Measurements from ENCODE around the gene DNAJC24.

DNA sequence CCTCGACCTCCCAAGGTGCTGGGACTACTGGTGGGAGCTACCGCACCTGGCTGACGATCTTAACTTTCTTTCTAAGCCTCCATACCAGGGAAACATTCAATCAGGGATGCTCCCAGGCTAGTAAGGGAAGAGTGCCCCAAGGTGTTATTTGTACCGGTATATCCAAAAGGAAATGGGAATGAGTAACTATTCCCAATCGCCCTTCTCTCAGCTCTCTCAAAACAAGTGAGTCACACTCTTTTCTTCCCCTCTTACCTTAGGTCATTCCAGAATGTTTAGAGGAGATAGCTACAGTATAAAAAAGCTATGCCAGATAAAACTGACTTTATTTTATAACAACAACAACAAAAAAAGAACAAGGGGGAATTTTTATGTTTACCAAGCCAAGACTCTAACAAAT is 13.8 kb upstream of the DNAJC24 start:
- TF ChIP-seq GLI4 (tag by site-specific recombination; IDR thresholded peaks at IDR 0.05) (no peak), ZNF501 (tag by site-specific recombination; IDR thresholded peaks at IDR 0.05) (no peak), ZNF544 (tag by site-specific recombination; IDR thresholded peaks at IDR 0.05) (no peak), ZNF18 (tag by site-specific recombination; IDR thresholded peaks at IDR 0.05) (no peak), YY1 (tag by site-specific recombination; IDR thresholded peaks at IDR 0.05) (no peak), ZSCAN16 (tag by site-specific recombination; IDR thresholded peaks at IDR 0.05) (no peak), ATF2 (tag by site-specific recombination; IDR thresholded peaks at IDR 0.05; ENCODE audit: low read depth) (no peak), ELK4 (IDR thresholded peaks at IDR 0.05; ENCODE audit: borderline replicate concordance, low read depth, low read length) (no peak), ZNF114 (tag by site-specific recombination; IDR thresholded peaks at IDR 0.05) (no peak)
- TF ChIP-seq, protein P1, sequence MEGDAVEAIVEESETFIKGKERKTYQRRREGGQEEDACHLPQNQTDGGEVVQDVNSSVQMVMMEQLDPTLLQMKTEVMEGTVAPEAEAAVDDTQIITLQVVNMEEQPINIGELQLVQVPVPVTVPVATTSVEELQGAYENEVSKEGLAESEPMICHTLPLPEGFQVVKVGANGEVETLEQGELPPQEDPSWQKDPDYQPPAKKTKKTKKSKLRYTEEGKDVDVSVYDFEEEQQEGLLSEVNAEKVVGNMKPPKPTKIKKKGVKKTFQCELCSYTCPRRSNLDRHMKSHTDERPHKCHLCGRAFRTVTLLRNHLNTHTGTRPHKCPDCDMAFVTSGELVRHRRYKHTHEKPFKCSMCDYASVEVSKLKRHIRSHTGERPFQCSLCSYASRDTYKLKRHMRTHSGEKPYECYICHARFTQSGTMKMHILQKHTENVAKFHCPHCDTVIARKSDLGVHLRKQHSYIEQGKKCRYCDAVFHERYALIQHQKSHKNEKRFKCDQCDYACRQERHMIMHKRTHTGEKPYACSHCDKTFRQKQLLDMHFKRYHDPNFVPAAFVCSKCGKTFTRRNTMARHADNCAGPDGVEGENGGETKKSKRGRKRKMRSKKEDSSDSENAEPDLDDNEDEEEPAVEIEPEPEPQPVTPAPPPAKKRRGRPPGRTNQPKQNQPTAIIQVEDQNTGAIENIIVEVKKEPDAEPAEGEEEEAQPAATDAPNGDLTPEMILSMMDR (tag by site-specific recombination; IDR thresholded peaks at IDR 0.05), result no peak
